PFSK-1 (cell line): Measurements from ENCODE around the gene AGPAT4.

ENCODE experiments used
- SIN3A ChIP-seq: IDR thresholded peaks from 2 replicates; pipeline ENCODE4 v1.6.1; 2012; ENCODE audit warnings: mild to moderate bottlenecking, low read length, moderate library complexity, borderline replicate concordance; ENCODE audit not compliant: insufficient read depth
- TAF1 ChIP-seq: IDR thresholded peaks from 2 replicates; pipeline ENCODE4 v1.6.1; 2012; ENCODE audit warnings: low read length, control low read depth, borderline replicate concordance; ENCODE audit not compliant: insufficient read depth
- TF ChIP-seq, protein P1 (sequence below), 2 experiments: IDR thresholded peaks; 2 replicates each; pipeline versions ENCODE4 v1.6.1 to v1.8.0; 2011 to 2012; ENCODE audit warnings: low read depth in 2 of 2, low read length in 2 of 2, control low read depth in 1 of 2, inconsistent platforms in 1 of 2, mild to moderate bottlenecking in 1 of 2, moderate library complexity in 1 of 2; ENCODE audit not compliant: insufficient read depth in 1 of 2

DNA sequence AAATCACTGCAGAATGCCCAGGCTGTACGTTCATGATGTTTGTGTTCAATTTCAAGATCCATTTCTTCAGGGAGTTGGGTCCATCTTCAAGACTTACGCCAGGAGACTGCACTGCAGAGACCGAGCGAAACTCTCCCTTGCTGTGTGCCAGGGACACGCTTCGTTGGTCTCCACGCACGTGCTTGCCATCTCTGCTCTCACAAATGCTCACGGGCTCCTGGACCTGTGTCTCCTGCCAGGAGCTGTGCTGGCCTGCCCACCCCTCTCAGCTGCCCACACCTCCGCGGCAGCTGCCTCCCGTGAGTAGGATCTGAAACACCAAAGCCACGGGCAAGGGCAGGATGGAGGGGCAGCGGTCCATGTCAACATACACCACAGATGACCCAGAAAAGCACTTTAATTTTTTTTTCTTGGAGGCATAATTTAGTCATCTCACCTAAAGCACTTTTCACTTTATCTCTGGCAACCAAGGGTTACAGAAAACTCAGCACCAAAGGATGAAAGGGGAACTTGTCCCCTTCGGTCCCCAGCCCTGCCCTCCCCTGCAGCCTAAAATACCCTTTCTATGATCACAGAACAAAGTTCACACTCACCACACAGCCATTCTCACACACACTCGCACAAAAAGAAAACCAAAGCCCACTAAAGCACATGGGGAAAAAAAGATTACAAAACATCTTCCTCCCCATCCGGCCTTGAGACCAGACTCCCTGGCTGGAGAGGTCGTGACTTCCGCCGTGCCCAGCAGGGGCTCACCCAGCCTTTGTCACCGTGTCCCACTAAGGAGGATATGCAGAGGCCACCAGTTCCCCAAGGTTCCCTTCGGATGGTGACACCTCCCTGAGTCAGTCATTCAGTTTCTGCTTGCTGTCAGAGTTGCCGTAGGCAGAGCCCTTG lies 137.9 kb downstream of the AGPAT4 start:
- TF ChIP-seq TAF1 (no peak), SIN3A (no peak)
- TF ChIP-seq, protein P1, sequence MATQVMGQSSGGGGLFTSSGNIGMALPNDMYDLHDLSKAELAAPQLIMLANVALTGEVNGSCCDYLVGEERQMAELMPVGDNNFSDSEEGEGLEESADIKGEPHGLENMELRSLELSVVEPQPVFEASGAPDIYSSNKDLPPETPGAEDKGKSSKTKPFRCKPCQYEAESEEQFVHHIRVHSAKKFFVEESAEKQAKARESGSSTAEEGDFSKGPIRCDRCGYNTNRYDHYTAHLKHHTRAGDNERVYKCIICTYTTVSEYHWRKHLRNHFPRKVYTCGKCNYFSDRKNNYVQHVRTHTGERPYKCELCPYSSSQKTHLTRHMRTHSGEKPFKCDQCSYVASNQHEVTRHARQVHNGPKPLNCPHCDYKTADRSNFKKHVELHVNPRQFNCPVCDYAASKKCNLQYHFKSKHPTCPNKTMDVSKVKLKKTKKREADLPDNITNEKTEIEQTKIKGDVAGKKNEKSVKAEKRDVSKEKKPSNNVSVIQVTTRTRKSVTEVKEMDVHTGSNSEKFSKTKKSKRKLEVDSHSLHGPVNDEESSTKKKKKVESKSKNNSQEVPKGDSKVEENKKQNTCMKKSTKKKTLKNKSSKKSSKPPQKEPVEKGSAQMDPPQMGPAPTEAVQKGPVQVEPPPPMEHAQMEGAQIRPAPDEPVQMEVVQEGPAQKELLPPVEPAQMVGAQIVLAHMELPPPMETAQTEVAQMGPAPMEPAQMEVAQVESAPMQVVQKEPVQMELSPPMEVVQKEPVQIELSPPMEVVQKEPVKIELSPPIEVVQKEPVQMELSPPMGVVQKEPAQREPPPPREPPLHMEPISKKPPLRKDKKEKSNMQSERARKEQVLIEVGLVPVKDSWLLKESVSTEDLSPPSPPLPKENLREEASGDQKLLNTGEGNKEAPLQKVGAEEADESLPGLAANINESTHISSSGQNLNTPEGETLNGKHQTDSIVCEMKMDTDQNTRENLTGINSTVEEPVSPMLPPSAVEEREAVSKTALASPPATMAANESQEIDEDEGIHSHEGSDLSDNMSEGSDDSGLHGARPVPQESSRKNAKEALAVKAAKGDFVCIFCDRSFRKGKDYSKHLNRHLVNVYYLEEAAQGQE (IDR thresholded peaks at IDR 0.05; ENCODE audit: insufficient read depth in 1 of 2, low read depth in 2 of 2, low read length in 2 of 2): no peak
